Measurements from ENCODE around the gene FTO.

DNA sequence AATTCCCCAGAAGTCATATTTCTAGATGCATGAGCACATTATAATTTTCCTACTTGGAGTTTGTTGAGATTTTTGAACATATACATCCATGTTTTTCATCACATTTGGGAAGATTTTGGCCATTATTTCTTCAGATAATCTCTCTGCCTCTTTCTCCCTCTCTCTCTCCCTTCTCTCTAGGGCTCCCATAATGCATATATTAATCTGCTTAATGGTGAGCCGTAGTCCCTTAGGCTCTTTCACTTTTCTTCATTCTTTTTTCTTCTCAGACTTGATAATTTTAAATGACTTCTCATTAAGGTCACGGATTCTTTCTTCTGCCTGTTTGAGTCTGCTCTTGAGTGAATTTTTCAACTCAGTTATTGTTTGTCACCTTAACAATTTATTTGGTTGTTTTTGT is 481.1 kb downstream of the FTO start:
- no peak for TF ChIP-seq EP300 (IDR thresholded peaks at IDR 0.05)
- TF ChIP-seq, protein P1, sequence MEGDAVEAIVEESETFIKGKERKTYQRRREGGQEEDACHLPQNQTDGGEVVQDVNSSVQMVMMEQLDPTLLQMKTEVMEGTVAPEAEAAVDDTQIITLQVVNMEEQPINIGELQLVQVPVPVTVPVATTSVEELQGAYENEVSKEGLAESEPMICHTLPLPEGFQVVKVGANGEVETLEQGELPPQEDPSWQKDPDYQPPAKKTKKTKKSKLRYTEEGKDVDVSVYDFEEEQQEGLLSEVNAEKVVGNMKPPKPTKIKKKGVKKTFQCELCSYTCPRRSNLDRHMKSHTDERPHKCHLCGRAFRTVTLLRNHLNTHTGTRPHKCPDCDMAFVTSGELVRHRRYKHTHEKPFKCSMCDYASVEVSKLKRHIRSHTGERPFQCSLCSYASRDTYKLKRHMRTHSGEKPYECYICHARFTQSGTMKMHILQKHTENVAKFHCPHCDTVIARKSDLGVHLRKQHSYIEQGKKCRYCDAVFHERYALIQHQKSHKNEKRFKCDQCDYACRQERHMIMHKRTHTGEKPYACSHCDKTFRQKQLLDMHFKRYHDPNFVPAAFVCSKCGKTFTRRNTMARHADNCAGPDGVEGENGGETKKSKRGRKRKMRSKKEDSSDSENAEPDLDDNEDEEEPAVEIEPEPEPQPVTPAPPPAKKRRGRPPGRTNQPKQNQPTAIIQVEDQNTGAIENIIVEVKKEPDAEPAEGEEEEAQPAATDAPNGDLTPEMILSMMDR (IDR thresholded peaks at IDR 0.05): no peak

All from tibial nerve (tissue), 4 donors.